Measurements from ENCODE around the gene HSPB1. TPM values are rescaled to one million over a fixed set of nuclear protein-coding genes. Genes with fewer than 3 reads are reported as not detected.
A peak's percentile ranks its signal among the peaks of the same experiment; 100 is the strongest.
"Not testable (repeated sequence)": the region's sequence is repeated elsewhere in the genome, so short reads cannot be mapped to it uniquely, and the experiment has no call there.

HSPB1 gene
- total and polyA plus RNA-seq, 2 donors (not counting 1 experiment from before 2014, with no cell fraction given): 70.0 to 234 TPM

- DNase-seq (ENCODE audit: low read depth in 2 of 2): no peak
- Histone ChIP-seq H3K36me3 (ENCODE audit: control insufficient read depth, insufficient read depth, low read length) (no peaks in the 10 kb centered on the region), H3K9me3 (ENCODE audit: control insufficient read depth, insufficient read depth, low read depth, low read length) (no peaks in the 10 kb centered on the region), H2AFZ (ENCODE audit: low read length) (no peak overlapping the region), H3K4me3 (replicated peaks in 1 of 4; ENCODE audit: control extremely low read depth in 1 of 4, insufficient read depth in 1 of 4, low read depth in 3 of 4, low read length in 4 of 4) (no peak overlapping the region), H3K27ac (ENCODE audit: insufficient read depth, low read length) (no peak overlapping the region), H3K9ac (ENCODE audit: insufficient read depth, low read length) (no peak overlapping the region), H3K4me2 (ENCODE audit: extremely low read depth, insufficient read depth, low read length) (no peak overlapping the region), H3K79me2 (ENCODE audit: control insufficient read depth, insufficient read depth, low read length) (no peaks in the 10 kb centered on the region), H4K20me1 (ENCODE audit: control insufficient read depth, extremely low read depth, insufficient read depth, low read length) (no peaks in the 10 kb centered on the region), H3K27me3 (ENCODE audit: control insufficient read depth, insufficient read depth, low read length) (no peaks in the 10 kb centered on the region), H3K4me1 (ENCODE audit: control insufficient read depth, extremely low read depth, insufficient read depth, low read length) (peaks cover 2% of the 10 kb centered on the region)
- TF ChIP-seq CTCF (conservative IDR thresholded peaks at IDR 0.05 in 1 of 2, IDR thresholded peaks at IDR 0.05 in 1 of 2; ENCODE audit: low read depth in 1 of 2, low read length in 2 of 2): no peak
- TF ChIP-seq EZH2 (IDR thresholded peaks at IDR 0.05; ENCODE audit: low read length, missing control alignments): no peak
These were observed 7.9 kb downstream of the HSPB1 start for GRCh38 chr7:76310102-76310957.

- H3K4me3 ChIP-seq (replicated peaks in 1 of 4; ENCODE audit: control extremely low read depth in 1 of 4, insufficient read depth in 1 of 4, low read depth in 3 of 4, low read length in 4 of 4); H3K4me2 ChIP-seq (ENCODE audit: extremely low read depth, insufficient read depth, low read length); H2AFZ ChIP-seq (ENCODE audit: low read length); H3K36me3 ChIP-seq (ENCODE audit: control insufficient read depth, insufficient read depth, low read length); H4K20me1 ChIP-seq (ENCODE audit: control insufficient read depth, extremely low read depth, insufficient read depth, low read length); H3K79me2 ChIP-seq (ENCODE audit: control insufficient read depth, insufficient read depth, low read length); H3K27me3 ChIP-seq (ENCODE audit: control insufficient read depth, insufficient read depth, low read length); DNase-seq (ENCODE audit: low read depth in 2 of 2); H3K9me3 ChIP-seq (ENCODE audit: control insufficient read depth, insufficient read depth, low read depth, low read length); H3K4me1 ChIP-seq (ENCODE audit: control insufficient read depth, extremely low read depth, insufficient read depth, low read length); H3K27ac ChIP-seq (ENCODE audit: insufficient read depth, low read length); H3K9ac ChIP-seq (ENCODE audit: insufficient read depth, low read length): not testable (repeated sequence)
These were observed 9.4 kb downstream of the HSPB1 start for GRCh38 chr7:76311838-76312237.

GRCh38 chr7:76314042-76314721, 11.7 kb downstream of the HSPB1 start:
- peak; percentile 84 to 91 for DNase-seq (ENCODE audit: low read depth in 2 of 2)
- peak overlapping the region; percentile 23 for H3K4me2 ChIP-seq (ENCODE audit: extremely low read depth, insufficient read depth, low read length)

GRCh38 chr7:76314740-76315139, 12.3 kb downstream of the HSPB1 start:
- not testable (repeated sequence) for H3K27ac ChIP-seq (ENCODE audit: insufficient read depth, low read length); H3K9ac ChIP-seq (ENCODE audit: insufficient read depth, low read length); H4K20me1 ChIP-seq (ENCODE audit: control insufficient read depth, extremely low read depth, insufficient read depth, low read length); DNase-seq (ENCODE audit: low read depth in 2 of 2); H3K36me3 ChIP-seq (ENCODE audit: control insufficient read depth, insufficient read depth, low read length); H3K79me2 ChIP-seq (ENCODE audit: control insufficient read depth, insufficient read depth, low read length); H3K27me3 ChIP-seq (ENCODE audit: control insufficient read depth, insufficient read depth, low read length); H2AFZ ChIP-seq (ENCODE audit: low read length); H3K9me3 ChIP-seq (ENCODE audit: control insufficient read depth, insufficient read depth, low read depth, low read length); H3K4me3 ChIP-seq (replicated peaks in 1 of 4; ENCODE audit: control extremely low read depth in 1 of 4, insufficient read depth in 1 of 4, low read depth in 3 of 4, low read length in 4 of 4); H3K4me2 ChIP-seq (ENCODE audit: extremely low read depth, insufficient read depth, low read length)
- H3K4me1 ChIP-seq (ENCODE audit: control insufficient read depth, extremely low read depth, insufficient read depth, low read length): peaks cover 14% of the 10 kb centered on the region

More at GRCh38 chr7:76314042-76314721, 11.7 kb downstream of the HSPB1 start:
- H3K9ac ChIP-seq (ENCODE audit: insufficient read depth, low read length): no peak overlapping the region
- H3K4me1 ChIP-seq (ENCODE audit: control insufficient read depth, extremely low read depth, insufficient read depth, low read length): peaks cover 11% of the 10 kb centered on the region
- H3K27ac ChIP-seq (ENCODE audit: insufficient read depth, low read length): no peak overlapping the region
- peak overlapping the region; percentile 34 for H2AFZ ChIP-seq (ENCODE audit: low read length)
- no peaks in the 10 kb centered on the region for H3K36me3 ChIP-seq (ENCODE audit: control insufficient read depth, insufficient read depth, low read length)
- TF ChIP-seq EZH2 (IDR thresholded peaks at IDR 0.05; ENCODE audit: low read length, missing control alignments) (no peak), CTCF (conservative IDR thresholded peaks at IDR 0.05 in 1 of 2, IDR thresholded peaks at IDR 0.05 in 1 of 2; ENCODE audit: low read depth in 1 of 2, low read length in 2 of 2) (peak; percentile 100)
- H4K20me1 ChIP-seq (ENCODE audit: control insufficient read depth, extremely low read depth, insufficient read depth, low read length): no peaks in the 10 kb centered on the region
- no peaks in the 10 kb centered on the region for H3K79me2 ChIP-seq (ENCODE audit: control insufficient read depth, insufficient read depth, low read length)
- no peaks in the 10 kb centered on the region for H3K27me3 ChIP-seq (ENCODE audit: control insufficient read depth, insufficient read depth, low read length)
- H3K4me3 ChIP-seq (replicated peaks in 1 of 4; ENCODE audit: control extremely low read depth in 1 of 4, insufficient read depth in 1 of 4, low read depth in 3 of 4, low read length in 4 of 4): no peak overlapping the region
- H3K9me3 ChIP-seq (ENCODE audit: control insufficient read depth, insufficient read depth, low read depth, low read length): no peaks in the 10 kb centered on the region

All from fibroblast of lung (primary cell).